ENCODE measurements around the gene TMEFF2.

The TMEFF2 gene

GRCh38 chr2:191915750-191916149 is 279.0 kb downstream of the TMEFF2 start:
- TF ChIP-seq CTCF (conservative IDR thresholded peaks at IDR 0.05; ENCODE audit: low read depth): no peak
- ChIA-PET POLR2A (ENCODE audit: low non-redundant PET) (no interaction called here), CTCF (no interaction called here)
- no peak for DNase-seq (ENCODE audit: low spot score)
- no peak overlapping the region for H3K27ac ChIP-seq

- CTCF ChIA-PET: no interaction called here
- POLR2A ChIA-PET (ENCODE audit: low non-redundant PET): no interaction called here
- no peak for TF ChIP-seq CTCF (conservative IDR thresholded peaks at IDR 0.05; ENCODE audit: low read depth)
- H3K27ac ChIP-seq: no peak overlapping the region
- DNase-seq (ENCODE audit: low spot score): no peak
These were observed 280.9 kb downstream of the TMEFF2 start for GRCh38 chr2:191913796-191914195.

- H3K27ac ChIP-seq: no peak overlapping the region
- POLR2A ChIA-PET (ENCODE audit: low non-redundant PET): no interaction called here
- DNase-seq (ENCODE audit: low spot score): no peak
- CTCF ChIA-PET: interaction anchor here (0.5 kb wide), 1 partner anchor 21 kb away, joined by 3 read pairs; no protein-coding TSS in a partner anchor
- TF ChIP-seq CTCF (conservative IDR thresholded peaks at IDR 0.05; ENCODE audit: low read depth): no peak
These were observed 282.0 kb downstream of the TMEFF2 start for GRCh38 chr2:191912764-191913163.

- H3K27ac ChIP-seq: no peak overlapping the region
- no peak for DNase-seq (ENCODE audit: low spot score)
- POLR2A ChIA-PET (ENCODE audit: low non-redundant PET): no interaction called here
- no peak for TF ChIP-seq CTCF (conservative IDR thresholded peaks at IDR 0.05; ENCODE audit: low read depth)
- CTCF ChIA-PET: no interaction called here
These were observed 284.2 kb downstream of the TMEFF2 start for GRCh38 chr2:191910518-191910917.

- H3K27ac ChIP-seq: no peak overlapping the region
- TF ChIP-seq CTCF (conservative IDR thresholded peaks at IDR 0.05; ENCODE audit: low read depth): no peak
- POLR2A ChIA-PET (ENCODE audit: low non-redundant PET): no interaction called here
- CTCF ChIA-PET: no interaction called here
- DNase-seq (ENCODE audit: low spot score): no peak
These were observed 285.9 kb downstream of the TMEFF2 start for GRCh38 chr2:191908874-191909273.

- TF ChIP-seq CTCF (conservative IDR thresholded peaks at IDR 0.05; ENCODE audit: low read depth): no peak
- H3K27ac ChIP-seq: no peak overlapping the region
- ChIA-PET POLR2A (ENCODE audit: low non-redundant PET) (no interaction called here), CTCF (interaction anchor here (0.6 kb wide), 1 partner anchor 353 kb away, joined by 3 read pairs; no protein-coding TSS in a partner anchor)
- no peak for DNase-seq (ENCODE audit: low spot score)
These were observed 287.2 kb downstream of the TMEFF2 start for GRCh38 chr2:191907545-191907944.

- TF ChIP-seq CTCF (conservative IDR thresholded peaks at IDR 0.05; ENCODE audit: low read depth): no peak
- H3K27ac ChIP-seq: no peak overlapping the region
- CTCF ChIA-PET: interaction anchor here (0.6 kb wide), 2 partner anchors 62 to 352 kb away, joined by 3 read pairs; no protein-coding TSS in a partner anchor
- POLR2A ChIA-PET (ENCODE audit: low non-redundant PET): no interaction called here
- no peak for DNase-seq (ENCODE audit: low spot score)
These were observed 287.6 kb downstream of the TMEFF2 start for GRCh38 chr2:191907091-191907490.

Measured in RWPE1 (cell line).